KOPT-K1 (cell line): ENCODE measurements around the gene PHACTR3.
"Not testable (repeated sequence)": the region's sequence is repeated elsewhere in the genome, so short reads cannot be mapped to it uniquely, and the experiment has no call there.

ENCODE experiments used
- H3K27ac ChIP-seq: fragments of 200-600 bp; sonication (generic); 2 replicates; pipeline ENCODE4 v1.5.1; 2016; ENCODE audit warnings: antibody characterized with exemption, mild to moderate bottlenecking, low read depth, low read length; ENCODE audit not compliant: poor library complexity, severe bottlenecking
- H3K36me3 ChIP-seq: fragments of 200-600 bp; sonication (generic); 2 replicates; pipeline ENCODE4 v1.5.1; 2017; ENCODE audit warnings: antibody characterized with exemption, mild to moderate bottlenecking, low read length, moderate library complexity; ENCODE audit not compliant: insufficient read depth
- H3K9me3 ChIP-seq: fragments of 200-600 bp; sonication (generic); 2 replicates; pipeline ENCODE4 v1.5.1; 2017; ENCODE audit warnings: antibody characterized with exemption, low read length, mild to moderate bottlenecking; ENCODE audit not compliant: insufficient read depth, poor library complexity, severe bottlenecking

PHACTR3 gene

GRCh38 chr20:59850018-59850641 is 245.8 kb downstream of the PHACTR3 start:
- H3K36me3 ChIP-seq: peaks cover 68% of the 10 kb centered on the region
- no peak overlapping the region for H3K27ac ChIP-seq
- H3K9me3 ChIP-seq: no peaks in the 10 kb centered on the region

- not testable (repeated sequence) for H3K27ac ChIP-seq, H3K9me3 ChIP-seq
- peaks cover 73% of the 10 kb centered on the region for H3K36me3 ChIP-seq
Measured at GRCh38 chr20:59856526-59856925, 252.2 kb downstream of the PHACTR3 start.

- H3K9me3 ChIP-seq, H3K27ac ChIP-seq: not testable (repeated sequence)
- peaks cover 75% of the 10 kb centered on the region for H3K36me3 ChIP-seq
Measured at GRCh38 chr20:59856941-59857340, 252.6 kb downstream of the PHACTR3 start.

- no peak overlapping the region for H3K27ac ChIP-seq
- peaks cover 77% of the 10 kb centered on the region for H3K36me3 ChIP-seq
- H3K9me3 ChIP-seq: no peaks in the 10 kb centered on the region
Measured at GRCh38 chr20:59857966-59858365, 253.6 kb downstream of the PHACTR3 start.

- H3K9me3 ChIP-seq: no peaks in the 10 kb centered on the region
- H3K27ac ChIP-seq: no peak overlapping the region
- peaks cover 77% of the 10 kb centered on the region for H3K36me3 ChIP-seq
Measured at GRCh38 chr20:59858425-59858824, 254.1 kb downstream of the PHACTR3 start.

GRCh38 chr20:59861401-59861800 is 257.1 kb downstream of the PHACTR3 start:
- H3K9me3 ChIP-seq: no peaks in the 10 kb centered on the region
- no peak overlapping the region for H3K27ac ChIP-seq
- H3K36me3 ChIP-seq: peaks cover 83% of the 10 kb centered on the region

GRCh38 chr20:59863058-59863457 is 258.7 kb downstream of the PHACTR3 start:
- no peaks in the 10 kb centered on the region for H3K9me3 ChIP-seq
- peaks cover 81% of the 10 kb centered on the region for H3K36me3 ChIP-seq
- no peak overlapping the region for H3K27ac ChIP-seq

GRCh38 chr20:59864726-59865125 is 260.4 kb downstream of the PHACTR3 start:
- H3K36me3 ChIP-seq: peaks cover 82% of the 10 kb centered on the region
- no peaks in the 10 kb centered on the region for H3K9me3 ChIP-seq
- no peak overlapping the region for H3K27ac ChIP-seq

GRCh38 chr20:59866338-59866737 is 262.0 kb downstream of the PHACTR3 start:
- no peak overlapping the region for H3K27ac ChIP-seq
- peaks cover 83% of the 10 kb centered on the region for H3K36me3 ChIP-seq
- H3K9me3 ChIP-seq: no peaks in the 10 kb centered on the region

GRCh38 chr20:59871096-59871495 is 266.8 kb downstream of the PHACTR3 start:
- Histone ChIP-seq H3K27ac (no peak overlapping the region), H3K36me3 (peaks cover 76% of the 10 kb centered on the region), H3K9me3 (no peaks in the 10 kb centered on the region)

GRCh38 chr20:59873409-59873808 is 269.1 kb downstream of the PHACTR3 start:
- Histone ChIP-seq H3K9me3 (no peaks in the 10 kb centered on the region), H3K27ac (peak overlapping the region; percentile 11), H3K36me3 (peaks cover 76% of the 10 kb centered on the region)

GRCh38 chr20:59880198-59880597 is 275.9 kb downstream of the PHACTR3 start:
- no peak overlapping the region for H3K27ac ChIP-seq
- H3K36me3 ChIP-seq: peaks cover 80% of the 10 kb centered on the region
- H3K9me3 ChIP-seq: no peaks in the 10 kb centered on the region

- H3K36me3 ChIP-seq: peaks cover 83% of the 10 kb centered on the region
- no peaks in the 10 kb centered on the region for H3K9me3 ChIP-seq
- no peak overlapping the region for H3K27ac ChIP-seq
Measured at GRCh38 chr20:59884494-59884893, 280.2 kb downstream of the PHACTR3 start.

GRCh38 chr20:59888050-59888449 is 283.7 kb downstream of the PHACTR3 start:
- no peaks in the 10 kb centered on the region for H3K9me3 ChIP-seq
- no peak overlapping the region for H3K27ac ChIP-seq
- peaks cover 96% of the 10 kb centered on the region for H3K36me3 ChIP-seq

GRCh38 chr20:59890035-59890434 is 285.7 kb downstream of the PHACTR3 start:
- not testable (repeated sequence) for H3K27ac ChIP-seq, H3K9me3 ChIP-seq
- H3K36me3 ChIP-seq: peaks cover 98% of the 10 kb centered on the region

- no peak overlapping the region for H3K27ac ChIP-seq
Measured at GRCh38 chr20:59891581-59891980, 287.2 kb downstream of the PHACTR3 start.

More at GRCh38 chr20:59891581-59891980, 287.2 kb downstream of the PHACTR3 start:
- H3K36me3 ChIP-seq: peaks cover 97% of the 10 kb centered on the region
- H3K9me3 ChIP-seq: no peaks in the 10 kb centered on the region
